NB4 (cell line): Measurements from ENCODE around the gene SEMA5A.

Experiments used
- DNase-seq: peaks from one replicate; pipeline ENCODE4 v3.0.0; 2010; ENCODE audit warnings: low read depth
- H3K4me3 ChIP-seq: one replicate; pipeline ENCODE4 v1.5.1; 2011; ENCODE audit warnings: mild to moderate bottlenecking, low read depth, low read length, moderate library complexity
- CTCF ChIP-seq: IDR thresholded peaks from one replicate; pipeline ENCODE4 v1.5.1; 2012; ENCODE audit warnings: low read depth, low read length
- MAX ChIP-seq: IDR thresholded peaks from 2 replicates; pipeline ENCODE4 v1.6.1; 2011; ENCODE audit warnings: low read depth, low read length
- MYC ChIP-seq: IDR thresholded peaks from 2 replicates; pipeline ENCODE4 v1.6.1; 2011; ENCODE audit warnings: low read depth, low read length
- POLR2A ChIP-seq: IDR thresholded peaks from 2 replicates; pipeline ENCODE4 v1.6.1; 2011; ENCODE audit warnings: mild to moderate bottlenecking; ENCODE audit not compliant: insufficient read length; ENCODE audit errors: extremely low read depth

Gene SEMA5A

GRCh38 chr5:9545992-9546851 lies at the start of gene SEMA5A:
Gene SEMA5A, minus strand, starts transcription at chr5:9546075. Its CDS starts 166,129 bp downstream, at chr5:9379946.
- H3K4me3 ChIP-seq, result no peak within 1 kb of the TSS
- DNase-seq, result no peak
- TF ChIP-seq CTCF, result no peak
- TF ChIP-seq MYC, result no peak
- TF ChIP-seq POLR2A, result no peak
- no peak for TF ChIP-seq MAX

- H3K4me3 ChIP-seq, result no peak overlapping the region
- no peak for DNase-seq
- TF ChIP-seq MAX, result no peak
Observed at GRCh38 chr5:9594913-9595312, 49.0 kb upstream of the SEMA5A start.

- DNase-seq, result no peak
- H3K4me3 ChIP-seq, result no peak overlapping the region
- no peak for TF ChIP-seq MYC
- no peak for TF ChIP-seq CTCF
- no peak for TF ChIP-seq POLR2A
- no peak for TF ChIP-seq MAX
Observed at GRCh38 chr5:9589049-9589835, 43.4 kb upstream of the SEMA5A start.

GRCh38 chr5:9588254-9588653 lies 42.4 kb upstream of the SEMA5A start:
- no peak overlapping the region for H3K4me3 ChIP-seq
- no peak for DNase-seq
- TF ChIP-seq CTCF (no peak), MAX (no peak), POLR2A (no peak), MYC (no peak)

- H3K4me3 ChIP-seq, result no peak overlapping the region
Observed at GRCh38 chr5:9587135-9587534, 41.3 kb upstream of the SEMA5A start.

More at GRCh38 chr5:9587135-9587534, 41.3 kb upstream of the SEMA5A start:
- TF ChIP-seq MAX (no peak), CTCF (no peak), MYC (no peak), POLR2A (no peak)
- no peak for DNase-seq
